GM21390 (cell line): ENCODE data around the gene RPH3AL.
"Not testable (repeated sequence)": the region's sequence is repeated elsewhere in the genome, so short reads cannot be mapped to it uniquely, and the experiment has no call there.

Experiments
- ATAC-seq: cut with Tn5 transposase; IDR thresholded peaks from one replicate; pipeline ENCODE4 v1.9.1; 2021; ENCODE audit not compliant: unreplicated experiment

RPH3AL gene

DNA sequence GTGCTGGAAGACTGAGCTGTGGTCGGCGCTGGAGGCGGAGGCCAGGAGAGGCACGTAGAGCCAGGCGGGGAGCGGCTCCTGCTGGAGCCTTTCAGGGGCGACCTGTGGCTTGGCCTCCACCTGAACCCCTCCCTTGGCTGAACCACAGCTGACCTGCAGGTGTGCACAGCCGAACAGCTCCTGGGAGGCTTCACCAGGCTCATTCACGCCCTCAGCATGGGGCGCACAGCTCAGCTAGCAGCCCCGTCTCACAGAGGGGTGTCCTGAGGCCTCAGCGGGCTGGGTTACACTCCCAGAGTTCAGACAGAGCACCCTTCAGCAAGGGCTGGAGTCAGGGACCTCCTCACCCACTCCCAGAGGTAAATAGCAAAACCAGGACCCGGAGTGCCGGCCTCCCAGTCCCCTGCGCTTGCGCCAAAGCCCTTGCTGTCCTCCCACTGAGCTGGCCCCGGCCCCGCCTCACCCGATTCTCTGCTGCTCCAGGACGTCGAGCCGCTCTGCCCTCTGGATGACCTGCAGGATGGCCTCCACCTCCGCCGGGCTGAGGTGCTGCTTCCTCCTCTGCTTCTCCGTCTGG, 31.7 kb downstream of the RPH3AL start:
- ATAC-seq: no peak

DNA sequence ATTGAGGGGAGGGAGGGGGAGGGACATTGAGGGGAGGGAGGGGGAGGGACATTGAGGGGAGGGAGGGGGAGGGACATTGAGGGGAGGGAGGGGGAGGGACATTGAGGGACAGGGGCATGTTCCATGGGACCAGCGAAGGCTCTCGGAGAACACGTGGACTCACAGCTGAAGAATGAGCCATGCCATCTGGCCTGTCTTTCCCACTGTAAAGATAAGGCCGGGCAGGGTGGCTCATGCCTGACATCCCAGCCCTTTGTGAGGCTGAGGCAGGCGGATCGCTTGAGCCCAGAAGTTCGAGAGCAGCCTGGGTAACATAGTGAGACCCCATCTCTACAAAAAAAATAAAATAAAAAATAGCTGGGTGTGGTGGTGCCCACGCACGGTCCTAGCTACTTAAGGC, 32.5 kb downstream of the RPH3AL start:
- ATAC-seq: no peak

DNA sequence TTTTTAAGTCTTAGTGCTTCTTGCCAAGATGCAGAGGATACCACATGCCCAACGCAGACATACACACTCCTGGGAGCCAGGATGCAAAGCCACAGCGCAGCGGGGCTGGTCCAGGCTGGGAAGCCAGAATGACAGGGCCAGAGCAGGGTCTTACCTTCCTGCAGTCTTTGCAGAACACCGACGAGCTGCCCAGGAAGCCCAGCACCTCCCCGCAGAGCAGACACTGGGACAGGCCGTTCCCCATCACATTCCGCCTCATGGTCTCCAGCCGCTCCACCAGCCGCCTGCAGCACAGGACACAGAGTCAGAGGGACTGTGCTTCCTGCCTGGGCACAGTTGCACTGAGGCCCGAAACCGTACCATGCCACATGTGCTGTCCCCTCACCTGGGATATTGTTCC, 33.3 kb downstream of the RPH3AL start:
- no peak for ATAC-seq

DNA sequence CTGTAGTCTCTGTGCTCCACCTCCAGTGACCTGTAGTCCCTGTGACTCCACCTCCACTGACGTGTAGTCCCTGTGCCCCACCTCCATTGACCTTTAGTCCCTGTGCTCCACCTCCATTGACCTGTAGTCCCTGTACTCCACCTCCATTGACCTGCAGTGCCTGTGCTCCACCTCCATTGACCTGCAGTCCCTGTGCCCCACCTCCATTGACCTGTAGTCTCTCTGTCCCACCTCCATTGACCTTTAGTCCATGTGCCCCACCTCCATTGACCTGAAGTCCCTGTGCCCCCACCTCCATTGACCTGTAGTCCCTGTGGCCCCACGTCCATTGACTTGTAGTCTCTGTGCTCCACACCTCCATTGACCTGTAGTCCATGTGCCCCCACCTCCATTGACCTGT, 35.5 kb downstream of the RPH3AL start:
- not testable (repeated sequence) for ATAC-seq

DNA sequence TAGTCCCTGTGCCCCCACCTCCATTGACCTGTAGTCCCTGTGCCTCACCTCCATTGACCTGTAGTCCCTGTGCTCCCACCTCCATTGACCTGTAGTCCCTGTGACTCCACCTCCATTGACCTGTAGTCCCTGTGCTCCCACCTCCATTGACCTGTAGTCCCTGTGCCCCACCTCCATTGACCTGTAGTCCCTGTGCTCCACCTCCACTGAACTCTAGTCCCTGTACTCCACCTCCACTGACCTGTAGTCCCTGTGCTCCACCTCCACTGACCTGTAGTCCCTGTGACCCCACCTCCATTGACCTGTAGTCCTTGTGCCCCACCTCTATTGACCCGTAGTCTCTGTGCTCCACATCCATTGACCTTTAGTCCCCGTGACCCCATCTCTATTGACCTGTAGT, 37.2 kb downstream of the RPH3AL start:
- not testable (repeated sequence) for ATAC-seq

DNA sequence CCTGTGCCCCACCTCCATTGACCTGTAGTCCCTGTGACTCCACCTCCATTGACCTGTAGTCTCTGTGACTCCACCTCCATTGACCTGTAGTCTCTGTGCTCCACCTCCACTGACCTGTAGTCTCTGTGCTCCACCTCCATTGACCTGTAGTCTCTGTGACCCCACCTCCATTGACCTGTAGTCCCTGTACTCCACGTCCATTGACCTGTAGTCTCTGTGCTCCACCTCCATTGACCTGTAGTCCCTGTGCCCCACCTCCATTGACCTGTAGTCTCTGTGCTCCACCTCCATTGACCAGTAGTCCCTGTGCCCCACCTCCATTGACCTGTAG, 38.0 kb downstream of the RPH3AL start:
- ATAC-seq: not testable (repeated sequence)

DNA sequence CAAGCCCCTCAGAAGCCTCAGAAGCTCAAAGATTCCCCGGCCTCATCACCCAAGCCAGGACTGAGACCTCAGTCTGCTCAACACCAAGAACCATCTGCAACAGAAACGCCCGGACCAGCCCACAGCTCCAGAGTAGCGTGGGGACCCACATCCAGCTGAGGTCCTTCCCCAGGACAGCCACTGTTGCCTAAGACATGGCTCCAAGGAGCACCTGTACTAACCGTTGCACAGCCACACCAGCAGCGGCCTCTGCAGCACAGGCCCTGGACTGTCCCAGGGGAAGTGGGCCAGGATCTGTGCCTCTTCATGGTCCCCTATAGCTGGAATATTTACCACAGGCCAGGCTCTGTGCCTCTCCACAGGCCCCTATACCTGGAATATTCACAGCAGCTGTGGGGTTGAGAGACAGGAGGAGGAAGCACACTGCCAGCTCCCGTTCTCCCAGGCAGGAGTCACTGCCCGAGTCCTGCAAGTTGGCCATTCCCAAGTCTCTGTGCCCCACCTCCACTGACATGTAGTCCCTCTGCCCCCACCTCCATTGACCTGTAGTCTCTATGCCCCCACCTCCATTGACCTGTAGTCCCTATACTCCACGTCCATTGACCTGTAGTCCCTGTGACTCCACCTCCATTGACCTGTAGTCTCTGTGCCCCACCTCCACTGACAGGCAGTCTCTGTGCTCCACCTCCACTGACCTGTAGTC, 38.5 kb downstream of the RPH3AL start:
- no peak for ATAC-seq

DNA sequence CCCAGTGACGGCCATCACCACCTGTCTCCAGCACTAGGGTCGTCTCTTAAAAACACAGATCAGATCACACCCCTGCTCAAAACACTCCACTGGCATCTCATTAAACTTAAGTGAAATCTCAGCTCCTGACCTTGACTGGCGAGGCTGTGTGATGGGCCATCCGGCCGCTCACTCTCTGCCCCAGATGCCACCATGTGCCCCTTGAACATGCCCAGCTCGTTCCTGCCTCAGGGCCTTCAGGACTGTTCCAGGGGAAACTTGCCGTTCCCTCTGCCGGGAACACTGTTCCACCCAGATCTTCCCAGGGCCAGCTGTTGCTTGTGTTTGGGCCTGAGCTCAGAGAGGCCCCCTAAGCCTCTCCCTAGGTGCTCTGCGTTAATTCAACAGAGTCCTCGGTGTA, 39.4 kb downstream of the RPH3AL start:
- ATAC-seq: no peak

DNA sequence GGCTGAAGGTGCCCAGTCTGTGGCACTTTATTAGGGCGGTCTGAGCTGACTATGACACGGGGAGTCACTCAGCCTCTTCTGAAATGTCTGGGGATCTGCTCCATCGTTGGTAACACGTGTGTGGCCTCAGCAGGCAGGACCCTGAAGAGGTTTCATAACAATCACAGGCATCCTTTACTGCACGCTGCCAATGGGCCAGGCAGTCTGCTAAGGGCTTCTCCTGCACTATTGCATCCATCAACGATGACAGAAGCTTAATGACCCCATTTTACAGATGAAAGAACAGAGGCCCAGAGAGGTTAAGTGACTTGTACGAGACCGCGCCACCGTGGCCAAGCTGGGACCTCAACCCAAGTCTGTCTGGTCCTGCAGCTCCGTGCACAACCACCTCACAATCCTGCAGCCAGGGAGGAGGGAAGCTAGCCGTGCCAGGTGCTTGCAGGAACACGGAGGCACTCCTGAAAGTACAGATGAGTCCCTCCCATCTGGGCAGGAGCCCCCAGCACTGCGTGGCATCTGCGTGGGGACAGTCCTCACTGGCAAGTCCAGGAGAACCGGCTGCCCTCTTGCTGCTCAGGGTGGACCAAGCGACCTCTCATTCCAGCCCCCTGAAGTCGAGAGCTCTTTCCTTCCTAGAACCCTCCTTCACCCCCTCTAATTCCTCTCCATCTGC, 40.0 kb downstream of the RPH3AL start:
- no peak for ATAC-seq

DNA sequence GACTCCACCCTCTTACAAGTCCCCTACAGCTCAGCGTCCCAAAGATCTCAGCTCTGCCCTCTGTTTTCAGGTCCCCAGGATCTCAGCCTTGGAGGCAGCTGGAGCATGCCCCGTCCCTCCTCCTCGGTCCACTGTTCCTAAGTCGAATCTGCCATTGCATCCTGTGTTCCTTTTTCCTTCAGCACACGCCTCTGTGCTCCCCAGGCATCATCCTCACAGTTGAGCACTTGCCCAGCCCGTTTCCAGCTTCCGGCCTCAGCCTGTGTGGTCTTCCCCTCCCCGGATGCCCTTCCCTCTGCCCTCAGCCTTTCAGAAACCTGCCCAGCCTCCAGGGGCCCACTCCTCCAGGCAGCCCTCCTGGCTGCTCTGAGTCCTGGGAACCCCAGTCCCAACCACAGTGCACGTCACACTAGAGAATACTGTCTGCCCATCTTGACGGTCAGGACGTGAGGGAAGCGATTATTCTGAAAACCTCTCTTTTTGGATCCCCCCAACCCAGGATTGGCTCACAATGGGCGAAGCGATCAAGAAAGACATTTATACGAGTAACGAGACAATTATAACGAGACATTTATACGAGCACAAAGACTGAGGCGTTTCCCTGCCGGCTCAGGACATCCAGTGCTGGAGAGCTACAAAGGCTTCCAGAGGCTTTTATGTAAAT, 41.4 kb downstream of the RPH3AL start:
- ATAC-seq: no peak

DNA sequence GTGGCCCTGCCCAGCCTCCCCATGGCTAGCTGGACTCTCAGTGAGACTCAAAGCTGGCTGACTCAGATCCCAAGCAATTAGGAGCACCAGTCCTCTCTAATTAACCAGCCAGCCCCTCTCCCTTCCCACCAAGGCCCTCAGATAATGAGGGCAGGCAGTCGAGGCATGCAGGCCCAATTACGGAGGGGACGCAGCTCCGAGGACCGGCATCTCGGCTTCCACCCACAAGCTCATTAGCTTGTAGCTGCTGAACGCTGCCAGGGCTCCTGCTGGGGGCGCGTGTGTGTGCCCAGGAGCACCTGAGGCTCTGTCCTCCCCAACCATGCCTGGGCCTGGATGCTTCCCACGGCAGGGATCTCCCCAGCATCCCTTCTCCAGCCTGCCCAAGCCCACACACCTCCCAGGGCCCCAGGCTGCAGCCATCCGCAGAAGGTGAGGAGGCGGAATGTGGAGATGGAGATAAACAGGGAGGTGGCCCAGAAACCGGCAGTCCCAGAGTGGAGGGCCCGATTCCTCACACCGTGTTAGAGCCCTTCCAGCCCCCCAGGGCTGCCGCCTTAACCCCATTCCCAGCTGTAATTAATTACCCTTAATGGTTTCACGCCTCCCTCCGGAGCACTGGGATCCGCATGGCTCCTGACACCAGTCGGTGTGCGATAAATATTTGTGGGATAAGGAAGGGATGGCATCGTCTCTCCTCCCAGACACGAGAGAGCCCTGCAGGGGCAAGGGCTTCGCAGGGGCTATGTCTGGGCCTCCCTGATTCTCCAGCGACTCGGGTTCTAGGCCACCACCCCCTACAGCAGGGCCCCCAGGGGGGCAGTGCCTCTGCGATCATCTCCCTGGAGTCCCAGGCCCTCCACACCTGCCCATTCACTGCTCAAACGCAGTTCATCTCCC, 42.2 kb downstream of the RPH3AL start:
- no peak for ATAC-seq

DNA sequence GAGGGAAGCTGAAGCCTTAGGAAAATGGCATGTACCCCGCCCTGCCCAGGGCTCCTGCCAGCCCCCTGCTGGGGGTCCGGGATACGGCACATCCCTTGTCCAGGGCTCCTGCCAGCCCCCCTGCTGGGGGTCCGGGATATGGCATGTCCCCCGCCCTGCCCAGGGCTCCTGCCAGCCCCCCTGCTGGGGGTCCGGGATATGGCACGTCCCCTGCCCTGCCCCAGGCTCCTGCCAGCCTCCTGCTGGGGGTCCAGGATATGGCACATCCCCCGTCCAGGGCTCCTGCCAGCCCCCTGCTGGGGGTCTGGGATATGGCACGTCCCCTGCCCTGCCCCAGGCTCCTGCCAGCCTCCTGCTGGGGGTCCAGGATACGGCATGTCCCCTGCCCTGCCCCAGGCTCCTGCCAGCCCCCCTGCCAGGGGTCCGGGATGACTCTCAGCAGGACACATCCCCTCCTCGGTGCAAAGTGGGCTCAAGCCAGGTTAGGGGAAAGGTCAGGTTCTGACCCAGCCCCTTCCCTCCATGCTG, 43.2 kb downstream of the RPH3AL start:
- no peak for ATAC-seq

DNA sequence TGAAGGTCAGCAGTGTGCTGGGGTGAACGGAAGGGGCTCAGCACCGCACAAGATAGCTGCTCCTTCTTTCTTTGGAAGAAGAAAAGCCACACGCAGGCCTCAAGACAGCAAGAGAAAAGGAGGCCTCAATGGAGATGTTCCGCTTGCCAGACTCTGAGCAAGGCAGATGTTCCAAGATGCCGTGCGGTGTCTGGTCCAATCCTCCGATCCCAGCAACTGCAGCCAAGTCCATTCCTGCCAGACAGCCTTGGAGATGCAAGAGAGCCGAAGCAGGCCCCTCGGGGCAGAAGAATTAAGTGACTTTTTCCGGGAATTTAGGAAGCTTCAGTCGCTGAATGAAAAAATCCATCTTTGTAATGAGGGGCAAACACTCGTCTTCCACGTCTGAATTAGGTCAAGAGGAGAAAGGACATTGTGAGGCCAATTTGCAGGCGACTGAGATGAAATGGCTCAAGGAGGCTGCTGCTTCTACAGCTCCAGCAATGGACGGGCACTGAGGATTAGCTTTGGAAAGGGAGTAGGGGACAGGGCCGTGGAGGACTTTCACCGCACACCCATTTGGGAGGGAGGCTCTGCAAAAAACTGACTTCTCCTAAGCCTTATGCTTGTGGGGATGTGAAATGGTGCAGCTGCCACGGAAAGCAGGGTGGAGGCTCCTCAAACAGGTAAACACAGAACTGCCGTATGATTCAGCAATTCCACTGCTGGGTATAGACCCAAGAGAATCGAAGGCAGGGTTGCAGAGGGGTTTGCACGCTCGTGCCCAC, 44.7 kb downstream of the RPH3AL start:
- no peak for ATAC-seq

DNA sequence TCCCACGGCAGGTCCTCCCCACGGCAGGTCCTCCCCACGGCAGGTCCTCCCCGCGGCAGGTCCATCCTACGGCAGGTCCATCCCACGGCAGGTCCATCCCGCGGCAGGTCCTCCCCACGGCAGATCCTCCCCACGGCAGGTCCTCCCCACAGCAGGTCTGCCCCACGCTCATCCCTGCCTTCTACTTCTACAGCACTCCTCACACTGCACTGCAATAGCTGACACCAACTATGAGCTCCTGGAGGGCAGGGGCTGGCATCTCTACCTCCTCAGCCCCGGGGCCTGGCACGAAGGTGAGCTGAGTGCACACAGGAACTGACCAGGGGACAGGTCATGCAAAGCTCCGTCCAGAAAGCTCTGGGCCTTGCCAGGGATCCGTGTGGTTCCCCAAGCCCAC, 45.3 kb downstream of the RPH3AL start:
- ATAC-seq: no peak

DNA sequence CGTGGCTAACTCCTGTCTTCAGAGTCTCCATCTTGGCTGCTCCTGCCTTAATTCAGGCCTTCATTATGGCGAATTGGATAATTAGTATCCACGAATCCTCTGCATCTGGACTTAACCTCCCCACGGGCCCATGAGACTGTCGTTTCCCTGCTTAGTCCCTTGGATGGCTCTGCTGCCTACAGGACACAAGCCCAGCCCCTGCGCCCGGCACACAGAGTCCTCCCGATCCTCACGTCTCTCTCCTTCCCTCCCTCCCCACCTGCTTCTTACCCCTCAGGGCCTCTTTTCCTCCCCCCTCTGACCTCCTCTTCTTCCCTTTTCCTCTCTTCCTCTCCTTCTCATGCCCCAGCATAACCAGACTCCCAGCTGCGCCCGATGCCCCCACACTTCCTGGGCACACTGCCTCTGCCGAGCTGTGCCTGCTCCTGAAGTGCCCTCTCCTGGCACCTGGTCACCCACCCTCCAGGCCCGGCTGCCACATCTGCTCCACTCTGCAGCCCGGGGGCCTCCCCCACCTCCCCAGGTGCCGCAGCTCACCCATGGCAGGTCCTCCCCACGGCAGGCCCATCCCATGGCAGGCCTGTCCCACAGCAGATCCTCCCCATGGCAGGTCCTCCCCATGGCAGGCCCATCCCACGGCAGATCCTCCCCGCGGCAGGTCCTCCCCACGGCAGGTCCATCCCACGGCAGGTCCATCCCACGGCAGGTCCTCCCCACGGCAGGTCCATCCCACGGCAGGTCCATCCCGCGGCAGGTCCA, 45.9 kb downstream of the RPH3AL start:
- no peak for ATAC-seq

DNA sequence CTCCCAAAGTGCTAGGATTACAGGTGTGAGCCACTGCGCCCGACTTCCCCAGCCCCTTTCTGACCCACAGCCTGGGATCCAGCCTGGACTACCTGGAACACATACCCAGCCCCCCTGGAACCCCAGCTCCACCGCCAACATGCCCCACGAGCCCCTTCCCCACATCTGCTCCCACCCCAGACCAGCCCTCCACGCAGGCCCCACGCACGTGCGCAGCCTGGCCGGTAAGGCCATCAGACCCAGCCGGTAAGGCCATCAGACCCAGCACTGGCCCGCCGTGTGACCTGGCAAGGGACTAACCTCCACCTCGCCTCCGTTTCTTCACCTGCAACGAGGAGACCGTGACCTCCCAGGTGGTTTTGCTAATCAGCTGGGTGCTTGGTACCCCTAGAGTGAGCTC, 46.5 kb downstream of the RPH3AL start:
- ATAC-seq: no peak

DNA sequence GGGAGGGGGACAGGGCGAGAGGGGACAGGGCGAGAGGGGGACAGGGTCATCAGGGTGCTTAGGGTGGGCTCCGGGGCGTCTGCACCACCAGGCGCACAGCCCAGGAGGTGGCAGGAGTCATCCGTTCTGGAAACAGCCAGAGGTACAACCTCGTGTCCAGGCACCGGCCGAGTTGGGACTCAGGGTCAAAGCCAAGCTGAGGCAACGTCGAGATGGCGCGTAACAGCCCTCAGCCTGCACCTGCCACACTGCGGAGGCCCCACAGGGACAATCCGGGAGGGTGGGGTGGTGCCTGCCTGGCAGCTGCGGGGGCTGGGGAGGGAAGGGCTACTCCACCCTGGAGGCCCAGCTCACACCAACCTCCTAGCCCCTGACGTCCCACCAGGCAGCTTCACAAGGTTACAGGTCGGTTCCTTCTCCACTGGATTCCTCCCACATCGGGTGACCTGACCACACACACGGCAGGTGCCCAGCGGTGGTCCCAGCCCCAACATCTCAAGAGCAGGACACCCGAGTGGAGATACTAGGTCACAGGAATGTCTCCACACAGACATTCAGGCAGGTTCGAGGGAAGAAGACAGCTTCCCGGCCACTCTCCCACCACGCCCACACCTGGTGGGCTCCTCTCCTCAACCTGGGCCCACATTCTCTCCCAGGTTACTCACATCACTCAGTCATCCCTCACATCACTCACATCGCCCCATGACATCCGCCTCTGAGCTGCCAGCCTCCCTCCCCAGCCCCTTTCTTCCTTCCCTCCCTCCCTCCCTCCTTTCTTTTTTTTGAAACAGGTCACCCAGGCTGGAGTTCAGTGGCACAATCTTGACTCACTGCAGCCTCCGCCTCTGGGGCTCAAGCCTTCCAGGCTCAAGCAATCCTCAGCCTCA, 47.3 kb downstream of the RPH3AL start:
- no peak for ATAC-seq

DNA sequence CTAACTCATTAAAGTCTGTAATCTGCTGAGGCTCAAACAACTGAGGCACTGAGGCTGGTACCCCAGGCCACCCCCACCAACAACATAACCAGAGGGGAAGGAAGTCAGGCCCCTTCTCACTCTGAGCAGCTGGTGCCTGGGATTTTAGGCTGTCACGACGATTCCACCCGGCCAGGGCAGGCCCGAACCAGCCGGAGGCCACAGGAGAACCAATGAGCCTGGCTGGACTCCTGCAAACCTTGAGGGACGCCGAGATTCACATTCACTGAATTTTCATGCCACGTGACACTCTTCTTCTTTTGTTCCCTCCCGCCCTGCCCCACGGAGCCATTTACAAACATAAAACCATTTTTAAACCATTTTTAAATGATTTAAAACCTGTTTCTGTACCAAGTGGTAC, 48.1 kb downstream of the RPH3AL start:
- ATAC-seq: no peak
